Osteoblast (primary cell): ENCODE results near the gene SCGB1D2. TPM values are rescaled to one million over a fixed set of nuclear protein-coding genes. Genes with fewer than 3 reads are reported as not detected.
"Not testable (repeated sequence)": the region's sequence is repeated elsewhere in the genome, so short reads cannot be mapped to it uniquely, and the experiment has no call there.

ENCODE experiments used
- DNase-seq: peaks from one replicate; pipeline ENCODE4 v3.0.0; 2011; ENCODE audit warnings: low spot score, mixed read lengths; ENCODE audit not compliant: insufficient read length; ENCODE audit errors: missing footprints
- H2AFZ ChIP-seq: 2 replicates; pipeline ENCODE4 v1.6.0; 2011; ENCODE audit warnings: mild to moderate bottlenecking, low read length
- H3K27ac ChIP-seq: 2 replicates; pipeline ENCODE4 v1.5.1; 2011; ENCODE audit warnings: mild to moderate bottlenecking, low read depth, low read length, moderate library complexity
- H3K27me3 ChIP-seq: 2 replicates; pipeline ENCODE4 v1.6.0; 2012; ENCODE audit warnings: mild to moderate bottlenecking, control low read depth, inconsistent platforms, low read length, moderate library complexity; ENCODE audit not compliant: insufficient read depth
- H3K36me3 ChIP-seq: 2 replicates; pipeline ENCODE4 v1.5.1; 2011; ENCODE audit warnings: mild to moderate bottlenecking, low read length, control low read depth, moderate library complexity; ENCODE audit not compliant: insufficient read depth
- H3K4me1 ChIP-seq: 2 replicates; pipeline ENCODE4 v1.5.1; 2011; ENCODE audit warnings: mild to moderate bottlenecking, low read length, control low read depth, moderate library complexity; ENCODE audit not compliant: insufficient read depth
- H3K4me2 ChIP-seq: 2 replicates; pipeline ENCODE4 v1.6.0; 2011; ENCODE audit warnings: mild to moderate bottlenecking, low read length; ENCODE audit not compliant: insufficient read depth
- H3K4me3 ChIP-seq: fragments of 200-600 bp; sonication (generic); 3 replicates; pipeline ENCODE4 v1.5.1; 2012; ENCODE audit warnings: mild to moderate bottlenecking, low read length, inconsistent platforms; ENCODE audit not compliant: insufficient read depth
- H3K79me2 ChIP-seq: 2 replicates; pipeline ENCODE4 v1.6.0; 2012; ENCODE audit warnings: mild to moderate bottlenecking, low read length, control low read depth, inconsistent platforms; ENCODE audit not compliant: insufficient read depth
- H3K9me3 ChIP-seq: 2 replicates; pipeline ENCODE4 v1.5.1; 2011; ENCODE audit warnings: low read depth, low read length, control low read depth
- H4K20me1 ChIP-seq: 2 replicates; pipeline ENCODE4 v1.6.0; 2012; ENCODE audit warnings: mild to moderate bottlenecking, low read length, control low read depth; ENCODE audit not compliant: insufficient read depth
- CTCF ChIP-seq: IDR thresholded peaks from 2 replicates; pipeline ENCODE4 v1.5.1; 2011; ENCODE audit warnings: mild to moderate bottlenecking, low read depth, low read length, moderate library complexity; ENCODE audit errors: extremely low read depth
- total RNA-seq: library from RNA; depleted of rRNA; stranded (reverse); fragments of >200 nt; gene quantifications from 2 replicates; pipeline ENCODE4 v1.2.3, GENCODE V29; 2012

SCGB1D2 gene
- total RNA-seq, 1 donor = not detected

GRCh38 chr11:62201376-62201775, 40.7 kb upstream of the SCGB1D2 start:
- Histone ChIP-seq H3K4me2 (no peak overlapping the region), H3K4me1 (no peaks in the 10 kb centered on the region), H3K4me3 (no peak overlapping the region), H3K27me3 (peaks cover 11% of the 10 kb centered on the region), H4K20me1 (no peaks in the 10 kb centered on the region), H3K79me2 (no peaks in the 10 kb centered on the region), H2AFZ (no peak overlapping the region), H3K36me3 (no peaks in the 10 kb centered on the region), H3K9me3 (no peaks in the 10 kb centered on the region), H3K27ac (no peak overlapping the region)
- TF ChIP-seq CTCF = no peak
- no peak for DNase-seq

- no peak for TF ChIP-seq CTCF
- no peak overlapping the region for H3K27ac ChIP-seq
- no peaks in the 10 kb centered on the region for H3K79me2 ChIP-seq
- no peaks in the 10 kb centered on the region for H3K9me3 ChIP-seq
- DNase-seq = no peak
- no peak overlapping the region for H3K4me2 ChIP-seq
- H3K27me3 ChIP-seq = peaks cover 11% of the 10 kb centered on the region
- H3K36me3 ChIP-seq = no peaks in the 10 kb centered on the region
- H2AFZ ChIP-seq = no peak overlapping the region
- no peak overlapping the region for H3K4me3 ChIP-seq
- no peaks in the 10 kb centered on the region for H3K4me1 ChIP-seq
- no peaks in the 10 kb centered on the region for H4K20me1 ChIP-seq
These were observed 39.1 kb upstream of the SCGB1D2 start for GRCh38 chr11:62202910-62203309.

GRCh38 chr11:62204430-62204829, 37.6 kb upstream of the SCGB1D2 start:
- no peak for TF ChIP-seq CTCF
- no peak for DNase-seq
- no peak overlapping the region for H3K27ac ChIP-seq
- no peak overlapping the region for H2AFZ ChIP-seq
- no peaks in the 10 kb centered on the region for H3K79me2 ChIP-seq
- no peak overlapping the region for H3K4me2 ChIP-seq
- no peak overlapping the region for H3K4me3 ChIP-seq
- peaks cover 11% of the 10 kb centered on the region for H3K27me3 ChIP-seq
- no peaks in the 10 kb centered on the region for H4K20me1 ChIP-seq
- H3K4me1 ChIP-seq = no peaks in the 10 kb centered on the region
- no peaks in the 10 kb centered on the region for H3K36me3 ChIP-seq
- no peaks in the 10 kb centered on the region for H3K9me3 ChIP-seq

- peak; percentile 18 for DNase-seq
- no peaks in the 10 kb centered on the region for H3K9me3 ChIP-seq
- no peak overlapping the region for H3K4me3 ChIP-seq
- no peak overlapping the region for H3K4me2 ChIP-seq
- H4K20me1 ChIP-seq = no peaks in the 10 kb centered on the region
- no peak overlapping the region for H3K27ac ChIP-seq
- H3K79me2 ChIP-seq = no peaks in the 10 kb centered on the region
- no peaks in the 10 kb centered on the region for H3K4me1 ChIP-seq
- H2AFZ ChIP-seq = no peak overlapping the region
- TF ChIP-seq CTCF = no peak
- no peaks in the 10 kb centered on the region for H3K36me3 ChIP-seq
- peaks cover 8% of the 10 kb centered on the region for H3K27me3 ChIP-seq
These were observed 36.6 kb upstream of the SCGB1D2 start for GRCh38 chr11:62205441-62205840.

DNA sequence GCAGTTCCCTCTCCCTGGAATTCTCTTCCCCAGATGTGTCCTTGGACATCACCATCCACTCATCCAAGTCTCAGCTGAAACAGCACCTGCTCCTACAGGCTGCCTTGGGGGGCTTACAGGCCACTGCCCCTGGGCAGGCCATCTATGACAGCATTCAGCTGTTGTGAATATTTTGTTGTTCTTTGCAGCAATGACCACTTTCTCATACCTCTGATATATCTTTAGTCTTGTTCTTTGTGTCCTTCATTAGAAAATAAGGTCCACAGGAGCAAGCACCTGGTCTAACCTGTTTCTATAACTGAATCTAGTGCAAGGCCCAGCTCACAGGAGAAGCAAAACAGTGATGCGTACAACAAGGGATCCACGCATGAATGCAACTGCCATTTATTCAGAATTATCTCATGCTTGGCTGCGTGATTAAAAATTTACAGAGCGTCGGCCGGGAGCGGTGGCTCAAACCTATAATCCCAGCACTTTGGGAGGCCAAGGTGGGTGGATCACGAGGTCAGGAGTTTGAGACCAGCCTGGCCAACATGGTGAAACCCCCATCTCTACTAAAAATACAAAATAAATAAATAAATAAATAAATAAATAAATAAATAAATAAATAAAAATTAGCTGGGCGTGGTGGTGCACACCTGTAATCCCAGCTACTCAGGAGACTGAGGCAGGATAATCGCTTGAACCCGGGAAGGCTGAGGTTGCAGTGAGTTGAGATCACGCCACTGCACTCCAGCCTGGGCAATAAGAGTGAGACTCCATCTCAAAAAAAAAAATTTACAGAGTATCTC, 35.6 kb upstream of the SCGB1D2 start:
- H3K27me3 ChIP-seq, H2AFZ ChIP-seq, H4K20me1 ChIP-seq, H3K4me3 ChIP-seq, H3K4me1 ChIP-seq, H3K36me3 ChIP-seq, H3K4me2 ChIP-seq, H3K9me3 ChIP-seq, DNase-seq, H3K79me2 ChIP-seq, H3K27ac ChIP-seq: not testable (repeated sequence)
